H1 (cell line): ENCODE data around the gene CD79A. TPM values are rescaled to one million over a fixed set of nuclear protein-coding genes. Genes with fewer than 3 reads are reported as not detected.

Experiments used
- CTCF ChIA-PET: fragments of 300-600 bp; sonication (Branson Sonifier 250); formaldehyde crosslinking; loops from one replicate; lab custom pipeline; 2021; ENCODE audit not compliant: partially characterized antibody; lab: Charles Lee
- POLR2A ChIA-PET: fragments of 300-600 bp; sonication (Branson Sonifier 250); formaldehyde crosslinking; loops from one replicate; lab custom pipeline; 2021; ENCODE audit warnings: inconsistent platforms; ENCODE audit not compliant: partially characterized antibody; lab: Charles Lee
- DNase-seq, 2 experiments: peaks; one replicate each; pipeline versions ENCODE4 v3.0.0 to v3.0.0-alpha.2; 2010 to 2022; ENCODE audit warnings: low spot score in 2 of 2, low read depth in 1 of 2, mixed read lengths in 1 of 2
- FAIRE-seq: peaks from 2 replicates; lab custom pipeline; 2011; peaks lifted over from hg19 to GRCh38; lab: Jason Lieb, UNC
- H2AFZ ChIP-seq: 2 replicates; pipeline ENCODE4 v1.8.1; 2012; ENCODE audit warnings: low read length, inconsistent platforms
- H2AK5ac ChIP-seq: 2 replicates; pipeline ENCODE4 v1.6.1; 2013; ENCODE audit warnings: low read depth, low read length
- H2BK120ac ChIP-seq: replicated peaks from 2 replicates; pipeline ENCODE3; 2013; ENCODE audit warnings: low read depth, low read length, inconsistent platforms
- H2BK12ac ChIP-seq: 2 replicates; pipeline ENCODE4 v1.6.1; 2013; ENCODE audit warnings: low read depth, low read length
- H2BK15ac ChIP-seq: 2 replicates; pipeline ENCODE4 v1.6.1; 2013; ENCODE audit warnings: low read length
- H2BK20ac ChIP-seq: 2 replicates; pipeline ENCODE4 v1.6.1; 2013; ENCODE audit warnings: low read length
- H2BK5ac ChIP-seq: 2 replicates; pipeline ENCODE4 v1.6.1; 2013; ENCODE audit warnings: low read depth, low read length
- H3K14ac ChIP-seq: 2 replicates; pipeline ENCODE4 v1.6.1; 2013; ENCODE audit warnings: inconsistent platforms; ENCODE audit not compliant: insufficient read length
- H3K18ac ChIP-seq: 2 replicates; pipeline ENCODE4 v1.6.1; 2013; ENCODE audit warnings: low read length; ENCODE audit errors: extremely low read depth
- H3K23ac ChIP-seq: 2 replicates; pipeline ENCODE4 v1.6.1; 2013; ENCODE audit warnings: inconsistent platforms; ENCODE audit not compliant: insufficient read length
- H3K23me2 ChIP-seq: 2 replicates; pipeline ENCODE4 v1.6.1; 2013; ENCODE audit warnings: low read depth, low read length
- H3K27ac ChIP-seq: 2 replicates; pipeline ENCODE4 v1.6.1; 2011; ENCODE audit warnings: low read depth, low read length, inconsistent platforms
- H3K27me3 ChIP-seq, 4 experiments: replicated peaks in 1 of 4; 1 replicate in 1 of 4; 2 replicates in 3 of 4; pipeline versions ENCODE4 v1.6.1 to v1.8.1; 2011 to 2013; ENCODE audit warnings: low read length in 3 of 4, mild to moderate bottlenecking in 3 of 4, inconsistent platforms in 2 of 4, mixed read lengths in 2 of 4, moderate library complexity in 1 of 4; ENCODE audit not compliant: control insufficient read depth in 3 of 4, insufficient read depth in 3 of 4; ENCODE audit errors: extremely low read depth in 1 of 4
- H3K36me3 ChIP-seq, 4 experiments: 2 replicates each; pipeline versions ENCODE4 v1.6.1 to v1.8.1; 2011 to 2013; ENCODE audit warnings: mild to moderate bottlenecking in 4 of 4, low read length in 3 of 4, moderate library complexity in 2 of 4, control low read depth in 1 of 4, inconsistent platforms in 1 of 4; ENCODE audit not compliant: insufficient read depth in 4 of 4, control insufficient read depth in 2 of 4
- H3K4ac ChIP-seq: replicated peaks from 2 replicates; pipeline ENCODE3; 2013; ENCODE audit warnings: low read length, low read depth, mixed read lengths, inconsistent platforms; ENCODE audit not compliant: insufficient read length
- H3K4me1 ChIP-seq, 4 experiments: replicated peaks in 1 of 4; 1 replicate in 1 of 4; 2 replicates in 3 of 4; pipeline versions ENCODE4 v1.6.1 to v1.8.1; 2011 to 2013; ENCODE audit warnings: low read length in 3 of 4, inconsistent platforms in 2 of 4, mixed read lengths in 1 of 4; ENCODE audit not compliant: insufficient read depth in 4 of 4, control insufficient read depth in 3 of 4
- H3K4me2 ChIP-seq, 2 experiments: 2 replicates each; pipeline versions ENCODE4 v1.6.1 to v1.8.1; 2011 to 2013; ENCODE audit warnings: low read depth in 2 of 2, low read length in 2 of 2, control low read depth in 1 of 2, inconsistent platforms in 1 of 2, mild to moderate bottlenecking in 1 of 2; ENCODE audit not compliant: insufficient read depth in 1 of 2
- H3K4me3 ChIP-seq, 4 experiments: fragments of 200-600, 300-600 bp in 1 of 4; sonication (generic), shearing (Covaris generic), sonication (Bioruptor Twin) in 1 of 4; 2 replicates each; pipeline versions ENCODE4 v1.5.1 to v1.8.1; 2011 to 2016; ENCODE audit warnings: low read length in 4 of 4, low read depth in 3 of 4, control low read depth in 2 of 4, inconsistent platforms in 2 of 4, mild to moderate bottlenecking in 2 of 4, mixed read lengths in 1 of 4, moderate library complexity in 1 of 4; ENCODE audit not compliant: insufficient read depth in 2 of 4; ENCODE audit errors: extremely low read depth in 1 of 4
- H3K56ac ChIP-seq: replicated peaks from 2 replicates; pipeline ENCODE3; 2013; ENCODE audit warnings: low read depth, mild to moderate bottlenecking, mixed read lengths, low read length, inconsistent platforms; ENCODE audit not compliant: insufficient read length
- H3K79me1 ChIP-seq: 2 replicates; pipeline ENCODE4 v1.6.1; 2013; ENCODE audit warnings: low read depth, low read length, control low read depth
- H3K79me2 ChIP-seq, 2 experiments: 2 replicates each; pipeline versions ENCODE4 v1.6.1 to v1.8.1; 2012 to 2013; ENCODE audit warnings: low read length in 2 of 2, mild to moderate bottlenecking in 2 of 2, inconsistent platforms in 1 of 2; ENCODE audit not compliant: insufficient read depth in 2 of 2, control insufficient read depth in 1 of 2
- H3K9ac ChIP-seq, 4 experiments: replicated peaks in 1 of 4; 1 replicate in 1 of 4; 2 replicates in 3 of 4; pipeline versions ENCODE4 v1.6.1 to v1.8.1; 2011 to 2013; ENCODE audit warnings: low read depth in 3 of 4, low read length in 3 of 4, control low read depth in 2 of 4, mild to moderate bottlenecking in 2 of 4, moderate library complexity in 2 of 4, inconsistent platforms in 1 of 4; ENCODE audit errors: extremely low read depth in 1 of 4
- H3K9me3 ChIP-seq, 2 experiments: 2 replicates each; pipeline versions ENCODE4 v1.6.1 to v1.8.1; 2012 to 2013; ENCODE audit warnings: mild to moderate bottlenecking in 2 of 2, moderate library complexity in 2 of 2, control low read depth in 1 of 2, inconsistent platforms in 1 of 2, low read depth in 1 of 2, low read length in 1 of 2, mixed read lengths in 1 of 2; ENCODE audit not compliant: insufficient read depth in 2 of 2
- H4K20me1 ChIP-seq, 2 experiments: replicated peaks in 1 of 2; 2 replicates each; pipeline versions ENCODE3 to v1.8.1; 2011 to 2013; ENCODE audit warnings: inconsistent platforms in 2 of 2, low read length in 2 of 2, mild to moderate bottlenecking in 1 of 2; ENCODE audit not compliant: insufficient read depth in 2 of 2, control insufficient read depth in 1 of 2
- H4K5ac ChIP-seq: 2 replicates; pipeline ENCODE4 v1.6.1; 2013; ENCODE audit warnings: low read length, low read depth, mixed read lengths, inconsistent platforms; ENCODE audit not compliant: insufficient read length
- H4K8ac ChIP-seq: 2 replicates; pipeline ENCODE4 v1.8.0; 2013; ENCODE audit warnings: mild to moderate bottlenecking, moderate library complexity, low read length, inconsistent platforms; ENCODE audit not compliant: insufficient read depth; ENCODE audit errors: extremely low read depth
- H4K91ac ChIP-seq: replicated peaks from 2 replicates; pipeline ENCODE3; 2013; ENCODE audit warnings: low read length, mixed read lengths, inconsistent platforms; ENCODE audit not compliant: insufficient read length
- CTBP2 ChIP-seq: IDR thresholded peaks from 2 replicates; pipeline ENCODE4 v1.7.0; 2011; ENCODE audit warnings: borderline replicate concordance, mild to moderate bottlenecking, moderate library complexity, mixed read lengths, low read length; ENCODE audit not compliant: insufficient read depth, insufficient read length
- POLR2AphosphoS5 ChIP-seq: IDR thresholded peaks from 2 replicates; pipeline ENCODE4 v1.6.1; 2011; ENCODE audit warnings: low read depth, low read length
- WGBS, 2 experiments: shearing (Covaris generic) in 1 of 2; methylation state at CpG; one replicate each; pipeline versions ENCODE4 v1.1.6 to v1.1.7; 2013 to 2015; ENCODE audit warnings: low lambda C conversion rate in 2 of 2, mixed read lengths in 2 of 2, inconsistent platforms in 1 of 2, low coverage in 1 of 2, missing lambda C conversion rate in 1 of 2; ENCODE audit not compliant: insufficient replicate concordance in 2 of 2, insufficient coverage in 1 of 2, insufficient read length in 1 of 2; ENCODE audit errors: extremely low coverage in 1 of 2, missing lambda C conversion rate in 1 of 2; 5-methylcytosine and 5-hydroxymethylcytosine counted together
- polyA plus RNA-seq, 7 experiments: library from polyadenylated mRNA; depleted of rRNA in 3 of 7; stranded (reverse) in 5 of 7; unstranded in 2 of 7; fragments of >200 nt in 5 of 7; fragments of 200-250 nt in 2 of 7; gene quantifications; 1 replicate in 5 of 7; 2 replicates in 1 of 7; 4 replicates in 1 of 7; pipeline versions ENCODE4 v1.2.1 to v1.2.3, GENCODE V29; 2011 to 2013; ENCODE audit warnings: missing spikeins in 2 of 7, mixed read lengths in 2 of 7
- total RNA-seq: library from RNA; stranded (reverse); fragmentation: NEBNext Ultra II Directional; extraction: Animal tissue kit (Norgen Biotek cat#: 25700); gene quantifications from 2 replicates; pipeline ENCODE4 v1.2.1, GENCODE V29; 2021

CD79A gene
- total and polyA plus RNA-seq, 2 of the 8 experiments (the other 6 are each of a cell fraction or from before 2014, with no cell fraction given), result 0.54 to 0.77 TPM

DNA sequence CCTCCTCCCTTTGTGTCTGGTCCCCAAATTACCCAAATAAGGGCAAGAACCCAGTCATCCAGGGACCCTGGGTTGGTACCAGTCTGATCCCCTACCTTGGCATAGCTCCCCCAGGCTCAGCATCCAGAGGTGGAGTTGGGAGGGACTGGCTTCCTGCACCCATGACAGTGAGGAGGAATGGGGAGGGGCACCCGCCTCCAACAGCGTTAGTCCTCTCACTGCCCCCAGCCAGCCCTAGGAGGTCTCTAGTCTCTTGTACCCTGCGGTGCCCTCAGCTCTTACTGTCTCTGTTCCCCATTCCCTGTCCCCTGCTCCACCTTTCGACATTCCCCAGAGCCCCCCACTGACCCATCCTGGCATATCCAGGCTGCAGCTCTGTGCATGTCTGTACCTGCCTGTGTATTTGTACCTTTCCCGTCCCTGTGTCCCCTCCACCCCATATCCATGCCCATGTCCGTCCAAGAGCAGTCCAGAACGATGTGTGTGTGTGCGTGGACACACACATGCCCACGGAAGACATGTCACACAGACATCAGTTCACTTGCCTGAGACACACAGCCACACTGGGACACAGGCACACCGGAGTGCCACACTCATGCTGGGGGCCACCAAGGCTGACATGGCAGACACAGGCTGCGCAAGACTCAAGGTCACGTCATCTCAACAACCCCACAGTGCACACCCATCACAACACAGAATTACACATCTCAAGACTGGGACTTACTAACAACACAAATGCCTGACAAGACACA lies 33.3 kb downstream of the CD79A start:
- Histone ChIP-seq H2AFZ (no peak overlapping the region), H2BK120ac (no peak overlapping the region), H4K5ac (no peak overlapping the region), H3K23ac (peak overlapping the region; percentile 92), H3K4me1 (peaks cover 0 to 22% (median 5%) of the 10 kb centered on the region in 4 experiments; a peak in 5 of 7 replicates), H3K18ac (no peak overlapping the region), H4K20me1 (peaks cover 6 to 25% of the 10 kb centered on the region in 2 experiments), H3K9ac (no peak overlapping the region; a peak in 1 of 7 replicates), H3K56ac (no peak overlapping the region), H3K27ac (no peak overlapping the region), H3K4me2 (no peak overlapping the region), H2BK20ac (no peak overlapping the region), H2BK12ac (0 out of 2 replicates have a peak overlapping the region, but pooled peaks have one; percentile 11), H2BK15ac (peak overlapping the region; percentile 77), H2AK5ac (no peak overlapping the region; the same call in 1 of the 2 replicates), H3K23me2 (peaks cover 6% of the 10 kb centered on the region; the same call in 1 of the 2 replicates), H3K36me3 (peaks cover 0 to 4% (median 0%) of the 10 kb centered on the region in 4 experiments; a peak in 3 of 8 replicates), H3K27me3 (peaks cover 45 to 62% (median 58%) of the 10 kb centered on the region in 4 experiments), H3K9me3 (no peaks in the 10 kb centered on the region), H3K79me1 (peaks cover 2% of the 10 kb centered on the region; the same call in 1 of the 2 replicates), H4K91ac (peak overlapping the region; percentile 83), H3K14ac (no peak overlapping the region), H3K4me3 (no peak overlapping the region), H3K4ac (no peak overlapping the region), H3K79me2 (no peaks in the 10 kb centered on the region), H2BK5ac (peak overlapping the region; percentile 6; the same call in 1 of the 2 replicates), H4K8ac (no peak overlapping the region; the same call in 1 of the 2 replicates)
- WGBS, 2 experiments, result 69% methylated on average over 12 of the region's 12 CpGs; no CpG with 5 or more reads in 1 of the 2 experiments
- FAIRE-seq, result no peak
- ChIA-PET POLR2A (interaction anchor here (0.8 to 13.1 kb wide), 9 partner anchors 9 to 50 kb away, joined by 3 to 167 read pairs (median 4); no protein-coding TSS in a partner anchor), CTCF (interaction anchor here (0.7 to 1.7 kb wide), 7 partner anchors 12 to 47 kb away, joined by 3 to 8 read pairs (median 3); no protein-coding TSS in a partner anchor)
- no peak for DNase-seq
- TF ChIP-seq POLR2AphosphoS5 (0 out of 2 replicates have a peak, but pooled peaks have one; percentile 12), CTBP2 (no peak)
